Ascending aorta (tissue), 2 donors: ENCODE results near the gene PIGW. TPM values are rescaled to one million over a fixed set of nuclear protein-coding genes. Genes with fewer than 3 reads are reported as not detected.
"Not testable (repeated sequence)": the region's sequence is repeated elsewhere in the genome, so short reads cannot be mapped to it uniquely, and the experiment has no call there.

Experiments
- DNase-seq, 2 donors: peaks; one replicate each; pipeline ENCODE4 v3.0.0-alpha.2; 2019; ENCODE audit warnings: low spot score in 2 of 2
- H3K27ac ChIP-seq, 2 donors: fragments of 200-600 bp; sonication (generic); one replicate each; pipeline ENCODE4 v1.5.1; 2016 to 2017; ENCODE audit warnings: mild to moderate bottlenecking in 1 of 2
- H3K27me3 ChIP-seq: fragments of 200-600 bp; sonication (generic); one replicate; pipeline ENCODE4 v1.5.1; 2017
- H3K36me3 ChIP-seq, 2 donors: fragments of 200-600 bp; sonication (generic); one replicate each; pipeline ENCODE4 v1.5.1; 2016
- H3K4me1 ChIP-seq, 2 donors: fragments of 200-600 bp; sonication (generic); one replicate each; pipeline ENCODE4 v1.5.1; 2016 to 2017; ENCODE audit warnings: mild to moderate bottlenecking in 1 of 2
- H3K4me3 ChIP-seq, 2 donors: fragments of 200-600 bp; sonication (generic); one replicate each; pipeline ENCODE4 v1.5.1; 2016 to 2017; ENCODE audit warnings: mild to moderate bottlenecking in 1 of 2
- H3K9me3 ChIP-seq, 2 donors: fragments of 200-600 bp; sonication (generic); one replicate each; pipeline ENCODE4 v1.5.1; 2016
- intact Hi-C: fragments of 100-400 bp; cut with DNase I; formaldehyde crosslinking; loops from one replicate; pipeline ENCODE4 v1.15.1; 2023
- total RNA-seq: library from RNA; depleted of rRNA; stranded (reverse); fragments of >200 nt; gene quantifications from one replicate; pipeline ENCODE4 v1.1.0, GENCODE V29; 2016
- TF ChIP-seq, protein P1 (sequence below), 3 experiments: fragments of 200-600 bp in 2 of 3; fragments of 450-650 bp in 1 of 3; sonication (generic) in 2 of 3; IDR thresholded peaks; one replicate each; pipeline ENCODE4 v1.5.1; 2016 to 2019; ENCODE audit warnings: antibody characterized with exemption in 3 of 3, mild to moderate bottlenecking in 1 of 3, moderate library complexity in 1 of 3

Gene PIGW
- total RNA-seq, 1 donor from 2014 or later = 6.0 TPM

DNA sequence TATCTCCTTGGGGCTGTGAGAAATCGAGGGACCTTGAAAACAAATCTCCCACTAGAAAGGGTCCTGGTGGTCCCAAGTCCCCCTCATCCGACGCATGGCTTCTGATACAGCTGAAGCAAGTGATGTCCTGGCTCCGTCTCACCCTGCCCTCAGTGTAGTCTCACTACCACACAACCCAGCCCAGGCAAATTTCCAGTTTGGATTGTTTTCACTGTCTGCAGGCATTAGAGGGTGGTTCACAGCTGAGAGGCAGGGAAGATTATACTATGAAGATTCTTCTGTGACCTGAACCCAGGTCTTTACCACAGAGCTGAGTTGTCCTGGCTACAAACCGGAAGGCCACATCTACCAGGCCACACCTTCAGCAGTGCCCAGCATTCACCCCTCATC lies 30.6 kb upstream of the PIGW start:
- Histone ChIP-seq H3K27me3 (no peaks in the 10 kb centered on the region), H3K27ac (no peak overlapping the region), H3K4me1 (no peaks in the 10 kb centered on the region), H3K4me3 (no peak overlapping the region), H3K9me3 (no peaks in the 10 kb centered on the region), H3K36me3 (peaks cover 15 to 62% of the 10 kb centered on the region in 2 donors)
- intact Hi-C loops = no loop called here
- TF ChIP-seq, protein P1, sequence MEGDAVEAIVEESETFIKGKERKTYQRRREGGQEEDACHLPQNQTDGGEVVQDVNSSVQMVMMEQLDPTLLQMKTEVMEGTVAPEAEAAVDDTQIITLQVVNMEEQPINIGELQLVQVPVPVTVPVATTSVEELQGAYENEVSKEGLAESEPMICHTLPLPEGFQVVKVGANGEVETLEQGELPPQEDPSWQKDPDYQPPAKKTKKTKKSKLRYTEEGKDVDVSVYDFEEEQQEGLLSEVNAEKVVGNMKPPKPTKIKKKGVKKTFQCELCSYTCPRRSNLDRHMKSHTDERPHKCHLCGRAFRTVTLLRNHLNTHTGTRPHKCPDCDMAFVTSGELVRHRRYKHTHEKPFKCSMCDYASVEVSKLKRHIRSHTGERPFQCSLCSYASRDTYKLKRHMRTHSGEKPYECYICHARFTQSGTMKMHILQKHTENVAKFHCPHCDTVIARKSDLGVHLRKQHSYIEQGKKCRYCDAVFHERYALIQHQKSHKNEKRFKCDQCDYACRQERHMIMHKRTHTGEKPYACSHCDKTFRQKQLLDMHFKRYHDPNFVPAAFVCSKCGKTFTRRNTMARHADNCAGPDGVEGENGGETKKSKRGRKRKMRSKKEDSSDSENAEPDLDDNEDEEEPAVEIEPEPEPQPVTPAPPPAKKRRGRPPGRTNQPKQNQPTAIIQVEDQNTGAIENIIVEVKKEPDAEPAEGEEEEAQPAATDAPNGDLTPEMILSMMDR (IDR thresholded peaks at IDR 0.05) = no peak
- no peak for DNase-seq

DNA sequence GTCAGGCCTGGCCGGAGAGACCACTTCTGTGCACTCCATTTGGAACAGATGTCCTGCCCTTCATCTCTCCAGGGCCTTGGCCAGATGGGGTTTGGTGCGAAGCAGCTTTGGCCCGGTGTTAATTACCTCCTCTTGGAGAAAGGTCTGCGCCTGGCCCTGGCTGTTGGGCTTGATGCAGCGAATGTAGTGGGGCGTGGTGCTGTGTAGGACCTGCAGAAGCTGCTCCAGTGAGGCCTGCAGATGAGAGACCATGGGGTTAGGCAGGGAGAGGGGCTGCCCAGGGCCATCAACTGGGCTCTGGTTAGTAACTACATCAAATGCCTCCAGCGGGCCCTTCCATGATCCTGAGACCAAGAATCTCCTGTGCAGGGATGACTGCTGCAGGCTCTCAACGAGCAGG lies 29.6 kb upstream of the PIGW start:
- intact Hi-C loops = no loop called here
- TF ChIP-seq, protein P1 (IDR thresholded peaks at IDR 0.05) = no peak
- H3K9me3 ChIP-seq = no peaks in the 10 kb centered on the region
- no peak overlapping the region for H3K27ac ChIP-seq
- H3K4me3 ChIP-seq = no peak overlapping the region
- H3K36me3 ChIP-seq = peaks cover 17 to 69% of the 10 kb centered on the region in 2 donors
- no peaks in the 10 kb centered on the region for H3K27me3 ChIP-seq
- no peak for DNase-seq
- H3K4me1 ChIP-seq = no peaks in the 10 kb centered on the region

DNA sequence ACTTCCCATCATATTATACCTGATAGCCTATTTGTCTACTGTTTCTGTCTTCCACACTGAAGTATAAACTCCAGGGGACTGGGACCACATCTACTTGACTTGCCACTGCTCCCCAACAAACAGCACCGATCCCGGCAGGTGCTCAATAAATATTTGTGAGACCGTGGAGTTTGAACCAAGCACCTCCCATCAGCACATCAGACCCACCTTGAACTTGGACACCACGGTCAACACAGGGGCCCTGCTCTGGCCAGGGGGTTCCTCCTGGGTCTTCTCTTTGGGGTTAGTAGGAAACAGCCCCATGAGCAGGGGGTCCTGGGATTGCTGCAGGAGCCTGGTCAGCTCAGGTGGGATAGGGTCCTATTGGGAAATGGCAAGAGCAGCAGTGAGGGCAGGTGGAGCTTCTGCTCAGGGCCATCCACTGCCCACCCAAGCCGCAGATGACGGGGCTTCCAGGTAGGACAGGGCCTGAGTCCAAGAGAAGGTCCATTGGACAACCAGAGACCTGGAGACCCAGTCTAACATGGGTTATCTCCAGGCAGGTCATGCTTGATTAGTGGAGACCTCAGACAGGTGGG lies 28.4 kb upstream of the PIGW start:
- Histone ChIP-seq H3K27ac (no peak overlapping the region), H3K9me3 (no peaks in the 10 kb centered on the region), H3K4me1 (no peaks in the 10 kb centered on the region), H3K27me3 (no peaks in the 10 kb centered on the region), H3K4me3 (no peak overlapping the region), H3K36me3 (peaks cover 26 to 65% of the 10 kb centered on the region in 2 donors)
- intact Hi-C loops = no loop called here
- DNase-seq = no peak
- TF ChIP-seq, protein P1 (IDR thresholded peaks at IDR 0.05) = no peak

DNA sequence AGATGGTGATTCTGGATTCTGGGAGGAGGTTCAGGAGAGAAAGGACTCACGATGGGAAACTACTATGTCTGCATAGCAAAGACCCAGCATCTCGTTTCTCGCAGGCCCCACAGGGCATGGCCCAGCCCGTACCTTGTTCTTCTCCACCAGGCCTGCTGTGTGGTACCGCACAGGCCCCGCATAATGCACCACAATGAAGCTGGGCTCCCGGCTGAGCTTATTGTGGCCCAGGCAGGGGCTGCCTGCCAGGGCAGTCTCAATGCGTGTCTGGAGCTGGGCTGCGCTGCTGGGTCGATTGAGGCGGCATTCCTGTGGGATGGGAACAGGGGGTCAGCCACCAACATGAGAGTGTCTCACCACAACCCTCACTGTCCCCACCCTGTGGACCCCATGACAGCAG lies 28.0 kb upstream of the PIGW start:
- intact Hi-C loops = no loop called here
- TF ChIP-seq, protein P1 (IDR thresholded peaks at IDR 0.05) = no peak
- peaks cover 26 to 65% of the 10 kb centered on the region in 2 donors for H3K36me3 ChIP-seq
- H3K4me1 ChIP-seq = no peaks in the 10 kb centered on the region
- H3K27me3 ChIP-seq = no peaks in the 10 kb centered on the region
- no peak overlapping the region for H3K27ac ChIP-seq
- no peaks in the 10 kb centered on the region for H3K9me3 ChIP-seq
- H3K4me3 ChIP-seq = no peak overlapping the region
- DNase-seq = no peak

DNA sequence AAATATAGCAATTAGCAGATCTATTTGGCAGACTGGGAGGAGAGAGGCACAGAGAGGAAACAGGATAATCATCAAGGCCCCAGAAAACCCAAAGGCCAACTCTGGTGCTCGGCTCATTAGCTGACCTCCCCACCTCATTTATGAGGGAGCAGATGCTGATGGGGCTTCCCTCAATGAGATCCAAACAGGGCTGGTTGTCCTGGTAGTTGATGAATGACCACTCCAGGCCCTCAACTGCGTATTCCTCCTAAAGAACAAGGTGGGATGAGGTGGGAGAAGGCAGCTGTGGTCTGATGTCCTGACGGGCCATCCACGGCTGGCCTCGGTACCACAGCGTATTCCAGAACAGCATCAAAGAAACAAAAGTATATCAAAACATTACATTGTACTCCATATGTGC lies 27.5 kb upstream of the PIGW start:
- no peak overlapping the region for H3K4me3 ChIP-seq
- H3K27ac ChIP-seq = no peak overlapping the region
- no peaks in the 10 kb centered on the region for H3K4me1 ChIP-seq
- peaks cover 26 to 65% of the 10 kb centered on the region in 2 donors for H3K36me3 ChIP-seq
- TF ChIP-seq, protein P1 (IDR thresholded peaks at IDR 0.05) = no peak
- H3K27me3 ChIP-seq = no peaks in the 10 kb centered on the region
- intact Hi-C loops = no loop called here
- H3K9me3 ChIP-seq = no peaks in the 10 kb centered on the region
- DNase-seq = no peak

DNA sequence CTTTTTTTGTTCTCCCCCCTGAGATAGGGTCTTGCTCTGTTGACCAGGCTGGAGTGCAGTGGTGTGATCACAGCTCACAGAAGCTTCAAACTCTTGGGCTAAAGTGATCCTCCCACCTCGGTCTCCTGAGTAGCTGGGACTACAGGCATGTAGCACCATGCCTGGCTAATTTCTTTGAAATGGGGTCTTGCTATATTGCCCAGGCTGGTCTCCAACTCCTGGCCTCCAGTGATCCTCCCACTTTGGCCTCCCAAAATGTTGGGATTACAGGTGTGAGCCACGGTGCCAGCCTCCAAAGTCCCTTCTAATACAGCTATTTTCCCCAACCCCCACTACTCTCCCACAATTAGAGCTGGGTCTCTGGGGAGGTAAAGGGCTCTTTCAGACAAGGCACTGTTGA lies 26.3 kb upstream of the PIGW start:
- H3K9me3 ChIP-seq, H3K27me3 ChIP-seq, H3K4me3 ChIP-seq, intact Hi-C loops, H3K4me1 ChIP-seq, DNase-seq, H3K27ac ChIP-seq: not testable (repeated sequence)
- H3K36me3 ChIP-seq = peaks cover 26 to 60% of the 10 kb centered on the region in 2 donors
